Upper lobe of left lung (tissue), 4 donors: Measurements from ENCODE around the gene ADPRHL1.

Source experiments
- CTCF ChIP-seq, 6 experiments: fragments of 450-650 bp in 4 of 6; fragments of 200-600 bp in 2 of 6; sonication (generic) in 2 of 6; IDR thresholded peaks; one replicate each; pipeline ENCODE4 v1.5.1; 2016 to 2019; ENCODE audit warnings: antibody characterized with exemption in 6 of 6
- POLR2AphosphoS5 ChIP-seq, 2 donors: sonication (generic); formaldehyde crosslinking; IDR thresholded peaks; one replicate each; pipeline ENCODE4 v1.5.1; 2017; ENCODE audit warnings: antibody characterized with exemption in 2 of 2

GRCh38 chr13:113414335-113414734 lies 39.0 kb downstream of the ADPRHL1 start:
- TF ChIP-seq CTCF (IDR thresholded peaks at IDR 0.05), result no peak
- TF ChIP-seq POLR2AphosphoS5 (IDR thresholded peaks at IDR 0.05), result no peak
